Endothelial cell of umbilical vein (primary cell): ENCODE data around the gene GRIA1. TPM values are rescaled to one million over a fixed set of nuclear protein-coding genes. Genes with fewer than 3 reads are reported as not detected.

Experiments
- BruUV-seq: library from RNA; stranded (reverse); fragments of 400-500 nt; replicated peaks from 2 replicates; lab custom pipeline; 2021; lab: Mats Ljungman, UMichigan
- CTCF ChIA-PET: fragments of 300-600, 350-600 bp; sonication (Branson Sonifier 250); formaldehyde crosslinking; loops from one replicate; lab custom pipeline; 2021; ENCODE audit warnings: antibody characterized with exemption, inconsistent platforms; lab: Charles Lee
- POLR2A ChIA-PET: fragments of 300-600, 350-600 bp; sonication (Branson Sonifier 250); formaldehyde crosslinking; loops from one replicate; lab custom pipeline; 2021; ENCODE audit warnings: antibody characterized with exemption, inconsistent platforms; lab: Charles Lee
- DNase-seq: peaks from one replicate; pipeline ENCODE4 v3.0.0-alpha.2; 2011; ENCODE audit warnings: low read depth, low spot score
- FAIRE-seq: peaks from 2 replicates; lab custom pipeline; 2011; peaks lifted over from hg19 to GRCh38; lab: Jason Lieb, UNC
- H2AFZ ChIP-seq: 2 replicates; pipeline ENCODE4 v1.6.0; 2012; ENCODE audit warnings: low read depth, low read length, control low read depth, inconsistent platforms
- H3K27ac ChIP-seq: 2 replicates; pipeline ENCODE4 v1.5.1; 2011; ENCODE audit warnings: low read depth, mild to moderate bottlenecking, control low read depth, low read length, moderate library complexity; ENCODE audit not compliant: insufficient read depth
- H3K27me3 ChIP-seq, 2 experiments: 2 replicates each; pipeline versions ENCODE4 v1.6.0 to v1.6.1; 2011; ENCODE audit warnings: low read length in 2 of 2, mixed read lengths in 1 of 2; ENCODE audit not compliant: control insufficient read depth in 2 of 2, insufficient read depth in 2 of 2
- H3K36me3 ChIP-seq, 2 experiments: 2 replicates in 1 of 2; 3 replicates in 1 of 2; pipeline ENCODE4 v1.5.1; 2011; ENCODE audit warnings: low read length in 2 of 2, mild to moderate bottlenecking in 1 of 2, moderate library complexity in 1 of 2; ENCODE audit not compliant: control insufficient read depth in 2 of 2, insufficient read depth in 2 of 2; ENCODE audit errors: extremely low read depth in 1 of 2
- H3K4me1 ChIP-seq: 3 replicates; pipeline ENCODE4 v1.5.1; 2011; ENCODE audit warnings: mild to moderate bottlenecking, low read length; ENCODE audit not compliant: control insufficient read depth, insufficient read depth; ENCODE audit errors: extremely low read depth
- H3K4me2 ChIP-seq: 2 replicates; pipeline ENCODE4 v1.6.1; 2011; ENCODE audit warnings: low read length, control low read depth, mixed read lengths; ENCODE audit not compliant: insufficient read depth
- H3K4me3 ChIP-seq, 3 experiments: fragments of 200-600 bp in 1 of 3; sonication (generic), shearing (Covaris generic) in 1 of 3; replicated peaks in 1 of 3; 2 replicates each; pipeline ENCODE4 v1.5.1; 2011 to 2016; ENCODE audit warnings: control low read depth in 3 of 3, low read length in 3 of 3, mild to moderate bottlenecking in 2 of 3, inconsistent platforms in 1 of 3, low read depth in 1 of 3, moderate library complexity in 1 of 3; ENCODE audit not compliant: insufficient read depth in 1 of 3
- H3K79me2 ChIP-seq: 2 replicates; pipeline ENCODE4 v1.6.0; 2012; ENCODE audit warnings: low read length, inconsistent platforms; ENCODE audit not compliant: control insufficient read depth, insufficient read depth
- H3K9ac ChIP-seq: replicated peaks from 2 replicates; pipeline ENCODE3; 2011; ENCODE audit warnings: low read length, control low read depth; ENCODE audit not compliant: insufficient read depth; ENCODE audit errors: extremely low read depth
- H3K9me1 ChIP-seq: replicated peaks from 3 replicates; pipeline ENCODE4 v1.6.0; 2011; ENCODE audit warnings: mild to moderate bottlenecking, low read length; ENCODE audit not compliant: control insufficient read depth, insufficient read depth; ENCODE audit errors: extremely low read depth
- H3K9me3 ChIP-seq: replicated peaks from 2 replicates; pipeline ENCODE4 v1.5.1; 2012; ENCODE audit warnings: low read length, inconsistent platforms; ENCODE audit not compliant: control insufficient read depth, insufficient read depth
- H4K20me1 ChIP-seq: replicated peaks from 2 replicates; pipeline ENCODE3; 2011; ENCODE audit warnings: mild to moderate bottlenecking, low read length; ENCODE audit not compliant: control insufficient read depth, insufficient read depth; ENCODE audit errors: extremely low read depth
- CTCF ChIP-seq, 2 donors: IDR thresholded peaks; 1 replicate in 1 of 2; 2 replicates in 1 of 2; pipeline ENCODE4 v1.5.1; 2011; ENCODE audit warnings: low read length in 2 of 2, mild to moderate bottlenecking in 2 of 2, moderate library complexity in 2 of 2, control low read depth in 1 of 2, inconsistent platforms in 1 of 2, low read depth in 1 of 2; ENCODE audit not compliant: insufficient read depth in 1 of 2; ENCODE audit errors: extremely low read depth in 1 of 2
- GATA2 ChIP-seq: IDR thresholded peaks from 2 replicates; pipeline ENCODE4 v1.7.0; 2011; ENCODE audit warnings: low read depth, mild to moderate bottlenecking, moderate library complexity, mixed read lengths, low read length; ENCODE audit not compliant: insufficient read length, insufficient read depth
- MAX ChIP-seq: IDR thresholded peaks from 2 replicates; pipeline ENCODE4 v1.6.1; 2011; ENCODE audit not compliant: insufficient read depth, insufficient read length
- MYC ChIP-seq: IDR thresholded peaks from one replicate; pipeline ENCODE4 v1.6.1; 2011; ENCODE audit warnings: mild to moderate bottlenecking, low read depth, low read length
- POLR2A ChIP-seq: IDR thresholded peaks from 2 replicates; pipeline ENCODE4 v1.6.1; 2012; ENCODE audit warnings: low read depth, mild to moderate bottlenecking, control low read depth, low read length
- POLR2AphosphoS5 ChIP-seq: IDR thresholded peaks from 2 replicates; pipeline ENCODE4 v1.6.1; 2012; ENCODE audit warnings: low read depth, mild to moderate bottlenecking, control low read depth, low read length, moderate library complexity; ENCODE audit not compliant: insufficient read depth
- dilution Hi-C: fragments of 300-500 bp; cut with MboI; formaldehyde crosslinking; loops from one replicate; pipeline ENCODE4 v1.15.0; 2019; ENCODE audit warnings: low sequenced_read_pairs; ENCODE audit not compliant: extremely low pct_ligation_motif_present
- intact Hi-C: fragments of 100-400 bp; cut with micrococcal nuclease; formaldehyde crosslinking; loops from one replicate; pipeline ENCODE4 v1.10.0; 2022
- polyA plus RNA-seq, 4 experiments: library from polyadenylated mRNA; depleted of rRNA in 3 of 4; stranded (reverse) in 3 of 4; unstranded in 1 of 4; fragments of >200 nt; gene quantifications; 2 replicates each; pipeline versions ENCODE4 v1.2.1 to v1.2.3, GENCODE V29; 2011 to 2012; ENCODE audit warnings: missing spikeins in 1 of 4
- total RNA-seq: library from RNA; stranded (reverse); gene quantifications from 2 replicates; pipeline ENCODE4 v1.2.3, GENCODE V29; 2021

Gene GRIA1
- total and polyA plus RNA-seq, 2 donors (not counting 3 experiments of a cell fraction or from before 2014, with no cell fraction given) = not detected

GRCh38 chr5:153594785-153595184 is 104.3 kb downstream of the GRIA1 start:
- ChIA-PET POLR2A (no interaction called here), CTCF (no interaction called here)
- H3K9ac ChIP-seq = no peak overlapping the region
- TF ChIP-seq MYC = no peak
- no peak overlapping the region for H2AFZ ChIP-seq
- no peaks in the 10 kb centered on the region for H3K36me3 ChIP-seq
- peaks cover 2 to 5% of the 10 kb centered on the region in 2 experiments for H3K27me3 ChIP-seq
- no peak overlapping the region for H3K27ac ChIP-seq
- no peak overlapping the region for H3K4me2 ChIP-seq
- H3K79me2 ChIP-seq = no peaks in the 10 kb centered on the region
- H4K20me1 ChIP-seq = no peaks in the 10 kb centered on the region
- no peak for FAIRE-seq
- BruUV-seq = no TSS peak
- H3K4me3 ChIP-seq = no peak overlapping the region
- dilution Hi-C loops = no loop called here
- no peaks in the 10 kb centered on the region for H3K9me1 ChIP-seq
- DNase-seq = no peak
- no peaks in the 10 kb centered on the region for H3K9me3 ChIP-seq
- intact Hi-C loops = no loop called here
- H3K4me1 ChIP-seq = no peaks in the 10 kb centered on the region

- H3K4me1 ChIP-seq = no peaks in the 10 kb centered on the region
- no peak for FAIRE-seq
- H3K9me3 ChIP-seq = no peaks in the 10 kb centered on the region
- intact Hi-C loops (no loop called here), dilution Hi-C loops (no loop called here)
- POLR2A ChIA-PET = no interaction called here
- no peaks in the 10 kb centered on the region for H3K79me2 ChIP-seq
- H3K36me3 ChIP-seq = no peaks in the 10 kb centered on the region
- TF ChIP-seq GATA2 (no peak), POLR2A (no peak), POLR2AphosphoS5 (no peak), MYC (no peak), MAX (no peak), CTCF (IDR thresholded peaks at IDR 0.05; ENCODE audit: extremely low read depth in 1 of 2, insufficient read depth in 1 of 2, low read depth in 1 of 2, low read length in 2 of 2) (no peak)
- DNase-seq = no peak
- no peak overlapping the region for H3K27ac ChIP-seq
- no peak overlapping the region for H3K4me3 ChIP-seq
- no peak overlapping the region for H3K9ac ChIP-seq
- H3K4me2 ChIP-seq = no peak overlapping the region
- no peaks in the 10 kb centered on the region for H3K9me1 ChIP-seq
- CTCF ChIA-PET = no interaction called here
- H3K27me3 ChIP-seq = peaks cover 2% of the 10 kb centered on the region in 2 experiments
- BruUV-seq = no TSS peak
- no peaks in the 10 kb centered on the region for H4K20me1 ChIP-seq
- H2AFZ ChIP-seq = no peak overlapping the region
These were observed 107.6 kb downstream of the GRIA1 start for GRCh38 chr5:153598099-153598498.
